K562 (cell line): Measurements from ENCODE around the gene DAGLB. TPM values are rescaled to one million over a fixed set of nuclear protein-coding genes. Genes with fewer than 3 reads are reported as not detected.
A peak's percentile ranks its signal among the peaks of the same experiment; 100 is the strongest.

Experiments used
- ARID2 ChIP-seq: fragments of 450-650 bp; IDR thresholded peaks from 2 replicates; pipeline ENCODE4 v1.6.1; 2017; ENCODE audit warnings: antibody characterized with exemption, mild to moderate bottlenecking
- ARNT ChIP-seq, 2 experiments: fragments of 450-650 bp; IDR thresholded peaks; 2 replicates each; pipeline ENCODE4 v1.6.1; 2016; ENCODE audit warnings: mild to moderate bottlenecking in 1 of 2
- BCOR ChIP-seq: fragments of 450-650 bp; IDR thresholded peaks from 2 replicates; pipeline ENCODE4 v1.6.1; 2016
- CCNT2 ChIP-seq: IDR thresholded peaks from 2 replicates; pipeline ENCODE4 v1.6.1; 2011; ENCODE audit warnings: borderline replicate concordance, low read depth, mild to moderate bottlenecking, moderate library complexity, mixed read lengths, low read length; ENCODE audit not compliant: insufficient read length; ENCODE audit errors: extremely low read depth
- GTF2F1 ChIP-seq: IDR thresholded peaks from 2 replicates; pipeline ENCODE4 v1.6.1; 2011; ENCODE audit warnings: low read depth, low read length, improper control_type of control experiment
- HCFC1 ChIP-seq: IDR thresholded peaks from 2 replicates; pipeline ENCODE4 v1.6.1; 2012; ENCODE audit warnings: low read depth, low read length, improper control_type of control experiment
- HOXB6 ChIP-seq: fragments of 250-450 bp; sonication (Bioruptor Pico); IDR thresholded peaks from 2 replicates; pipeline ENCODE4 v1.5.1; 2022; ENCODE audit warnings: mild to moderate bottlenecking, borderline replicate concordance
- MNT ChIP-seq, 2 experiments: fragments of 450-650 bp; conservative IDR thresholded peaks; 2 replicates each; pipeline ENCODE4 v1.6.1; 2017; ENCODE audit warnings: mild to moderate bottlenecking in 2 of 2, moderate library complexity in 2 of 2
- NFIC ChIP-seq: fragments of 450-650 bp; IDR thresholded peaks from 2 replicates; pipeline ENCODE4 v1.6.1; 2017; ENCODE audit warnings: mild to moderate bottlenecking, inconsistent platforms
- NONO ChIP-seq, 2 experiments: fragments of 200-400 bp in 1 of 2; fragments of 450-650 bp in 1 of 2; formaldehyde crosslinking in 1 of 2; IDR thresholded peaks; 2 replicates each; pipeline ENCODE4 v1.6.1; 2017; ENCODE audit warnings: low read depth in 2 of 2, mild to moderate bottlenecking in 2 of 2, moderate library complexity in 2 of 2, low read length in 1 of 2
- NR2C1 ChIP-seq, 2 experiments: fragments of 450-650 bp; IDR thresholded peaks; 2 replicates each; pipeline ENCODE4 v1.6.1; 2017; ENCODE audit warnings: mild to moderate bottlenecking in 2 of 2, antibody characterized with exemption in 1 of 2, inconsistent platforms in 1 of 2, missing compliant biosample characterization in 1 of 2, missing genetic modification characterization in 1 of 2
- OTX1 ChIP-seq: fragments of 450-650 bp; formaldehyde crosslinking; IDR thresholded peaks from 2 replicates; pipeline ENCODE4 v1.4.0; 2022; ENCODE audit warnings: mild to moderate bottlenecking
- RNF2 ChIP-seq: sonication (generic); IDR thresholded peaks from 2 replicates; pipeline ENCODE4 v1.6.1; 2016
- SOX6 ChIP-seq: fragments of 450-650 bp; IDR thresholded peaks from 2 replicates; pipeline ENCODE4 v1.6.1; 2014; ENCODE audit warnings: mild to moderate bottlenecking
- TAL1 ChIP-seq: fragments of 450-650 bp; IDR thresholded peaks from 2 replicates; pipeline ENCODE4 v1.6.1; 2016; ENCODE audit warnings: mild to moderate bottlenecking
- TCF7L2 ChIP-seq: fragments of 150-350 bp; IDR thresholded peaks from 2 replicates; pipeline ENCODE4 v1.6.1; 2016; ENCODE audit warnings: low read depth, mild to moderate bottlenecking, low read length, moderate library complexity
- XRCC3 ChIP-seq: fragments of 450-650 bp; IDR thresholded peaks from 2 replicates; pipeline ENCODE4 v1.6.1; 2017; ENCODE audit warnings: mild to moderate bottlenecking, moderate library complexity
- ZKSCAN3 ChIP-seq: fragments of 250-450 bp; sonication (Bioruptor Pico); IDR thresholded peaks from 2 replicates; pipeline ENCODE4 v1.4.0; 2020
- ZNF511 ChIP-seq: sonication (generic); formaldehyde crosslinking; IDR thresholded peaks from 2 replicates; pipeline ENCODE4 v1.8.0; 2022; ENCODE audit warnings: mild to moderate bottlenecking, missing genetic modification reagents
- ZNF644 ChIP-seq: fragments of 200-800 bp; sonication (Bioruptor generic); IDR thresholded peaks from 2 replicates; pipeline ENCODE4 v1.6.1; 2016; ENCODE audit warnings: low read depth, missing genetic modification characterization, missing compliant biosample characterization
- polyA plus RNA-seq, 8 experiments: library from polyadenylated mRNA; depleted of rRNA in 4 of 8; stranded (reverse) in 5 of 8; unstranded in 3 of 8; fragments of >200 nt; fragmentation: Nextera tagmentation in 2 of 8; fragmentation: Illumina TruSeq in 1 of 8; extraction: Ambion mirVana in 2 of 8; extraction: Trizol in 1 of 8; gene quantifications; 2 replicates each; pipeline versions ENCODE4 v1.2.1 to v1.2.3, GENCODE V29; 2011 to 2014; ENCODE audit warnings: inconsistent platforms in 1 of 8, missing spikeins in 1 of 8
- total RNA-seq, 7 experiments: library from RNA; depleted of rRNA in 6 of 7; stranded (reverse); fragments of >200 nt in 6 of 7; fragmentation: Illumina TruSeq in 2 of 7; extraction: Trizol in 2 of 7; gene quantifications; 2 replicates each; pipeline versions ENCODE4 v1.2.1 to v1.2.3, GENCODE V29; 2011 to 2021; ENCODE audit warnings: low replicate concordance in 1 of 7
- TF ChIP-seq, protein P1 (sequence below), 2 experiments: IDR thresholded peaks; 2 replicates each; pipeline ENCODE4 v1.6.1; 2012; ENCODE audit warnings: improper control_type of control experiment in 2 of 2, low read depth in 2 of 2, low read length in 2 of 2, borderline replicate concordance in 1 of 2
- TF ChIP-seq, protein P2 (sequence below): fragments of 250-450 bp; sonication (Bioruptor Pico); IDR thresholded peaks from 2 replicates; pipeline ENCODE4 v1.4.0; 2020; ENCODE audit warnings: mild to moderate bottlenecking

Gene DAGLB
- total and polyA plus RNA-seq, 9 of the 15 experiments (the other 6 are each of a cell fraction or from before 2014, with no cell fraction given) = 0.92 to 16.4 (median 9.3) TPM

- TF ChIP-seq, protein P1, sequence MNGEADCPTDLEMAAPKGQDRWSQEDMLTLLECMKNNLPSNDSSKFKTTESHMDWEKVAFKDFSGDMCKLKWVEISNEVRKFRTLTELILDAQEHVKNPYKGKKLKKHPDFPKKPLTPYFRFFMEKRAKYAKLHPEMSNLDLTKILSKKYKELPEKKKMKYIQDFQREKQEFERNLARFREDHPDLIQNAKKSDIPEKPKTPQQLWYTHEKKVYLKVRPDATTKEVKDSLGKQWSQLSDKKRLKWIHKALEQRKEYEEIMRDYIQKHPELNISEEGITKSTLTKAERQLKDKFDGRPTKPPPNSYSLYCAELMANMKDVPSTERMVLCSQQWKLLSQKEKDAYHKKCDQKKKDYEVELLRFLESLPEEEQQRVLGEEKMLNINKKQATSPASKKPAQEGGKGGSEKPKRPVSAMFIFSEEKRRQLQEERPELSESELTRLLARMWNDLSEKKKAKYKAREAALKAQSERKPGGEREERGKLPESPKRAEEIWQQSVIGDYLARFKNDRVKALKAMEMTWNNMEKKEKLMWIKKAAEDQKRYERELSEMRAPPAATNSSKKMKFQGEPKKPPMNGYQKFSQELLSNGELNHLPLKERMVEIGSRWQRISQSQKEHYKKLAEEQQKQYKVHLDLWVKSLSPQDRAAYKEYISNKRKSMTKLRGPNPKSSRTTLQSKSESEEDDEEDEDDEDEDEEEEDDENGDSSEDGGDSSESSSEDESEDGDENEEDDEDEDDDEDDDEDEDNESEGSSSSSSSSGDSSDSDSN (IDR thresholded peaks at IDR 0.05; ENCODE audit: borderline replicate concordance in 1 of 2, low read depth in 2 of 2, low read length in 2 of 2) = 0 out of 4 replicates have a peak, but pooled peaks of 1 of the 2 experiments have one; percentile 73
- TF ChIP-seq HOXB6 (no peak), RNF2 (peak; percentile 68; the same call in 1 of the 2 replicates), ZKSCAN3 (CRISPR knock-in tag) (no peak), NFIC (peak; percentile 98), TAL1 (peak; percentile 52; the same call in 1 of the 2 replicates), ZNF511 (CRISPR knock-in tag) (no peak), CCNT2 (no peak), ARNT (IDR thresholded peaks at IDR 0.05) (no peak), MNT (conservative IDR thresholded peaks at IDR 0.05) (peak; percentile 81 to 90), OTX1 (CRISPR knock-in tag) (no peak), NONO (IDR thresholded peaks at IDR 0.05; ENCODE audit: low read depth in 2 of 2, low read length in 1 of 2) (0 out of 4 replicates have a peak, but pooled peaks of 1 of the 2 experiments have one; percentile 45), ZNF644 (tag) (0 out of 2 replicates have a peak, but pooled peaks have one; percentile 27), GTF2F1 (no peak), NR2C1 (IDR thresholded peaks at IDR 0.05) (no peak), NR2C1 (tag; IDR thresholded peaks at IDR 0.05) (peak; percentile 42), HCFC1 (no peak), ARID2 (no peak), BCOR (no peak), TCF7L2 (no peak), SOX6 (peak; percentile 95), XRCC3 (no peak)
- TF ChIP-seq, protein P2, sequence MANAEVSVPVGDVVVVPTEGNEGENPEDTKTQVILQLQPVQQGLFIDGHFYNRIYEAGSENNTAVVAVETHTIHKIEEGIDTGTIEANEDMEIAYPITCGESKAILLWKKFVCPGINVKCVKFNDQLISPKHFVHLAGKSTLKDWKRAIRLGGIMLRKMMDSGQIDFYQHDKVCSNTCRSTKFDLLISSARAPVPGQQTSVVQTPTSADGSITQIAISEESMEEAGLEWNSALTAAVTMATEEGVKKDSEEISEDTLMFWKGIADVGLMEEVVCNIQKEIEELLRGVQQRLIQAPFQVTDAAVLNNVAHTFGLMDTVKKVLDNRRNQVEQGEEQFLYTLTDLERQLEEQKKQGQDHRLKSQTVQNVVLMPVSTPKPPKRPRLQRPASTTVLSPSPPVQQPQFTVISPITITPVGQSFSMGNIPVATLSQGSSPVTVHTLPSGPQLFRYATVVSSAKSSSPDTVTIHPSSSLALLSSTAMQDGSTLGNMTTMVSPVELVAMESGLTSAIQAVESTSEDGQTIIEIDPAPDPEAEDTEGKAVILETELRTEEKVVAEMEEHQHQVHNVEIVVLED (CRISPR knock-in tag) = no peak
Observed at GRCh38 chr7:6392712-6393666, 54.8 kb downstream of the DAGLB start (continued).
